IPS DF 4.7 (cell line): ENCODE results near the gene HSD17B1.

Source experiments
- DNase-seq: peaks from one replicate; pipeline ENCODE4 v3.0.0-alpha.2; 2013; ENCODE audit warnings: low spot score; ENCODE audit errors: extremely low read depth

HSD17B1 gene

GRCh38 chr17:42603318-42603717, 50.6 kb downstream of the HSD17B1 start:
- DNase-seq: no peak
